OCI-LY7 (cell line): ENCODE measurements around the gene TTC21A. TPM values are rescaled to one million over a fixed set of nuclear protein-coding genes. Genes with fewer than 3 reads are reported as not detected.
A peak's percentile ranks its signal among the peaks of the same experiment; 100 is the strongest.

Experiments used
- BruUV-seq: library from RNA; stranded (reverse); fragments of 400-500 nt; replicated peaks from 2 replicates; lab custom pipeline; 2021; lab: Mats Ljungman, UMichigan
- CTCF ChIA-PET: fragments of 300-600 bp; sonication (Branson Sonifier 250); formaldehyde crosslinking; loops from one replicate; lab custom pipeline; 2022; ENCODE audit warnings: antibody characterized with exemption; ENCODE audit not compliant: unreplicated experiment; lab: Charles Lee
- POLR2A ChIA-PET: fragments of 300-600 bp; sonication (Branson Sonifier 250); formaldehyde crosslinking; loops from one replicate; lab custom pipeline; 2022; ENCODE audit warnings: antibody characterized with exemption; lab: Charles Lee
- DNase-seq: peaks from one replicate; pipeline ENCODE4 v3.0.0-alpha.2; 2015; ENCODE audit warnings: low spot score
- H2AFZ ChIP-seq: fragments of 200-600 bp; sonication (generic), shearing (Covaris generic); 2 replicates; pipeline ENCODE4 v1.6.1; 2014; ENCODE audit warnings: mild to moderate bottlenecking, antibody characterized with exemption, low read length, moderate library complexity
- H3K27ac ChIP-seq: fragments of 200-600 bp; sonication (generic); 2 replicates; pipeline ENCODE4 v1.5.1; 2014; ENCODE audit warnings: mixed run types, low read depth, mild to moderate bottlenecking, moderate library complexity, low read length, inconsistent platforms; ENCODE audit not compliant: poor library complexity, severe bottlenecking
- H3K36me3 ChIP-seq: fragments of 200-600 bp; sonication (generic); 2 replicates; pipeline ENCODE4 v1.6.1; 2014; ENCODE audit warnings: mild to moderate bottlenecking, antibody characterized with exemption, low read length, moderate library complexity, mixed read lengths; ENCODE audit not compliant: insufficient read depth
- H3K4me1 ChIP-seq: fragments of 200-600 bp; sonication (generic); 2 replicates; pipeline ENCODE4 v1.5.1; 2014; ENCODE audit warnings: mild to moderate bottlenecking, low read length; ENCODE audit not compliant: insufficient read depth, poor library complexity, severe bottlenecking
- H3K4me2 ChIP-seq: fragments of 200-600 bp; sonication (generic); 2 replicates; pipeline ENCODE4 v1.6.1; 2014; ENCODE audit warnings: mild to moderate bottlenecking, low read length
- H3K4me3 ChIP-seq: fragments of 200-600 bp; sonication (generic); 2 replicates; pipeline ENCODE4 v1.5.1; 2014; ENCODE audit warnings: mild to moderate bottlenecking, low read depth, low read length; ENCODE audit not compliant: poor library complexity, severe bottlenecking
- H3K79me2 ChIP-seq: fragments of 200-600 bp; sonication (generic); 2 replicates; pipeline ENCODE4 v1.6.1; 2016; ENCODE audit warnings: low read depth, mild to moderate bottlenecking, low read length, moderate library complexity, mixed read lengths; ENCODE audit not compliant: insufficient read depth
- H3K9me2 ChIP-seq: fragments of 200-600 bp; sonication (generic); 2 replicates; pipeline ENCODE4 v1.6.1; 2016; ENCODE audit warnings: mild to moderate bottlenecking, low read length, mixed read lengths; ENCODE audit not compliant: insufficient read depth
- H3K9me3 ChIP-seq: fragments of 200-600 bp; sonication (generic); 2 replicates; pipeline ENCODE4 v1.6.1; 2014; ENCODE audit warnings: mild to moderate bottlenecking, mixed run types, low read length, mixed read lengths
- H4K20me1 ChIP-seq: fragments of 200-600 bp; sonication (generic); 2 replicates; pipeline ENCODE4 v1.6.1; 2014; ENCODE audit warnings: mild to moderate bottlenecking, antibody characterized with exemption, low read length, moderate library complexity, mixed read lengths; ENCODE audit not compliant: insufficient read depth
- CTCF ChIP-seq: fragments of 200-600 bp; sonication (generic); conservative IDR thresholded peaks from 2 replicates; pipeline ENCODE4 v1.5.1; 2014; ENCODE audit warnings: mild to moderate bottlenecking, antibody characterized with exemption, low read length, moderate library complexity, mixed read lengths
- EZH2phosphoT487 ChIP-seq: fragments of 200-600 bp; sonication (generic); IDR thresholded peaks from 2 replicates; pipeline ENCODE4 v1.6.1; 2018; ENCODE audit warnings: low read depth, borderline replicate concordance, mild to moderate bottlenecking, mixed run types, antibody characterized with exemption, low read length, moderate library complexity, mixed read lengths
- intact Hi-C: fragments of 100-400 bp; cut with micrococcal nuclease; formaldehyde crosslinking; loops from one replicate; pipeline ENCODE4 v1.10.0; 2022; ENCODE audit not compliant: unreplicated experiment
- total RNA-seq, 2 experiments: library from RNA; depleted of rRNA in 1 of 2; stranded (reverse); fragments of >200 nt in 1 of 2; shearing (Covaris generic) in 1 of 2; gene quantifications; 2 replicates each; pipeline ENCODE4 v1.2.3, GENCODE V29; 2014 to 2022

TTC21A gene
- total RNA-seq, 2 experiments from 2014 or later: 12.8 to 27.1 TPM

GRCh38 chr3:39178553-39178952, 71.1 kb downstream of the TTC21A start:
- Histone ChIP-seq H3K27ac (no peak overlapping the region), H3K4me1 (peaks cover 24% of the 10 kb centered on the region), H3K9me2 (no peaks in the 10 kb centered on the region), H4K20me1 (no peaks in the 10 kb centered on the region), H3K4me2 (peak overlapping the region; percentile 92), H2AFZ (peak overlapping the region; percentile 81; the same call in 1 of the 2 replicates), H3K4me3 (peak overlapping the region; percentile 61), H3K79me2 (no peaks in the 10 kb centered on the region), H3K9me3 (no peaks in the 10 kb centered on the region), H3K36me3 (no peaks in the 10 kb centered on the region)
- TF ChIP-seq CTCF: no peak
- ChIA-PET POLR2A (interaction anchor here (0.8 to 1.8 kb wide), 12 partner anchors 10 to 112 kb away, joined by 3 to 10 read pairs (median 4); no protein-coding TSS in a partner anchor), CTCF (interaction anchor here (1.0 to 1.6 kb wide), 3 partner anchors 12 to 70 kb away, joined by 4 to 5 read pairs (median 4); no protein-coding TSS in a partner anchor)
- no peak for DNase-seq
- BruUV-seq: no TSS peak
- intact Hi-C loops: no loop called here

GRCh38 chr3:39180183-39180545, 72.7 kb downstream of the TTC21A start:
- intact Hi-C loops: loop anchor here (2.0 to 5.0 kb wide), 3 partner anchors 53 to 93 kb away; no protein-coding TSS in a partner anchor
- no peaks in the 10 kb centered on the region for H4K20me1 ChIP-seq
- H3K4me2 ChIP-seq: peak overlapping the region; percentile 65; the same call in 1 of the 2 replicates
- CTCF ChIA-PET: no interaction called here
- no peak overlapping the region for H3K27ac ChIP-seq
- H3K9me3 ChIP-seq: no peaks in the 10 kb centered on the region
- H3K36me3 ChIP-seq: no peaks in the 10 kb centered on the region
- H3K79me2 ChIP-seq: no peaks in the 10 kb centered on the region
- TF ChIP-seq EZH2phosphoT487: no peak
- no peak for TF ChIP-seq CTCF
- peak overlapping the region; percentile 43; the same call in 1 of the 2 replicates for H2AFZ ChIP-seq
- H3K4me1 ChIP-seq: peaks cover 30% of the 10 kb centered on the region
- DNase-seq: no peak
- no peaks in the 10 kb centered on the region for H3K9me2 ChIP-seq
- H3K4me3 ChIP-seq: no peak overlapping the region
- no TSS peak for BruUV-seq
- POLR2A ChIA-PET: interaction anchor here (1.0 kb wide), 1 partner anchor 71 kb away, joined by 3 read pairs; no protein-coding TSS in a partner anchor
